ENCODE measurements around the gene DGKA. TPM values are rescaled to one million over a fixed set of nuclear protein-coding genes. Genes with fewer than 3 reads are reported as not detected.

The DGKA gene
- total and polyA plus RNA-seq, 2 experiments from 2014 or later, result 16.1 to 24.6 TPM

- no peak for TF ChIP-seq CTCF (conservative IDR thresholded peaks at IDR 0.05; ENCODE audit: low read depth in 2 of 2)
- no peak for TF ChIP-seq ZNF331 (CRISPR knock-in tag; IDR thresholded peaks at IDR 0.05; ENCODE audit: low read depth)
- TF ChIP-seq CREB1 (CRISPR knock-in tag; IDR thresholded peaks at IDR 0.05; ENCODE audit: low read depth), result no peak
- TF ChIP-seq, protein P1, sequence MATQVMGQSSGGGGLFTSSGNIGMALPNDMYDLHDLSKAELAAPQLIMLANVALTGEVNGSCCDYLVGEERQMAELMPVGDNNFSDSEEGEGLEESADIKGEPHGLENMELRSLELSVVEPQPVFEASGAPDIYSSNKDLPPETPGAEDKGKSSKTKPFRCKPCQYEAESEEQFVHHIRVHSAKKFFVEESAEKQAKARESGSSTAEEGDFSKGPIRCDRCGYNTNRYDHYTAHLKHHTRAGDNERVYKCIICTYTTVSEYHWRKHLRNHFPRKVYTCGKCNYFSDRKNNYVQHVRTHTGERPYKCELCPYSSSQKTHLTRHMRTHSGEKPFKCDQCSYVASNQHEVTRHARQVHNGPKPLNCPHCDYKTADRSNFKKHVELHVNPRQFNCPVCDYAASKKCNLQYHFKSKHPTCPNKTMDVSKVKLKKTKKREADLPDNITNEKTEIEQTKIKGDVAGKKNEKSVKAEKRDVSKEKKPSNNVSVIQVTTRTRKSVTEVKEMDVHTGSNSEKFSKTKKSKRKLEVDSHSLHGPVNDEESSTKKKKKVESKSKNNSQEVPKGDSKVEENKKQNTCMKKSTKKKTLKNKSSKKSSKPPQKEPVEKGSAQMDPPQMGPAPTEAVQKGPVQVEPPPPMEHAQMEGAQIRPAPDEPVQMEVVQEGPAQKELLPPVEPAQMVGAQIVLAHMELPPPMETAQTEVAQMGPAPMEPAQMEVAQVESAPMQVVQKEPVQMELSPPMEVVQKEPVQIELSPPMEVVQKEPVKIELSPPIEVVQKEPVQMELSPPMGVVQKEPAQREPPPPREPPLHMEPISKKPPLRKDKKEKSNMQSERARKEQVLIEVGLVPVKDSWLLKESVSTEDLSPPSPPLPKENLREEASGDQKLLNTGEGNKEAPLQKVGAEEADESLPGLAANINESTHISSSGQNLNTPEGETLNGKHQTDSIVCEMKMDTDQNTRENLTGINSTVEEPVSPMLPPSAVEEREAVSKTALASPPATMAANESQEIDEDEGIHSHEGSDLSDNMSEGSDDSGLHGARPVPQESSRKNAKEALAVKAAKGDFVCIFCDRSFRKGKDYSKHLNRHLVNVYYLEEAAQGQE (IDR thresholded peaks at IDR 0.05; ENCODE audit: unreplicated experiment), result no peak
- TF ChIP-seq NANOG (IDR thresholded peaks at IDR 0.05; ENCODE audit: borderline replicate concordance), result no peak
These were observed 24.4 kb downstream of the DGKA start (continued) for GRCh38 chr12:55955344-55955743.

DNA sequence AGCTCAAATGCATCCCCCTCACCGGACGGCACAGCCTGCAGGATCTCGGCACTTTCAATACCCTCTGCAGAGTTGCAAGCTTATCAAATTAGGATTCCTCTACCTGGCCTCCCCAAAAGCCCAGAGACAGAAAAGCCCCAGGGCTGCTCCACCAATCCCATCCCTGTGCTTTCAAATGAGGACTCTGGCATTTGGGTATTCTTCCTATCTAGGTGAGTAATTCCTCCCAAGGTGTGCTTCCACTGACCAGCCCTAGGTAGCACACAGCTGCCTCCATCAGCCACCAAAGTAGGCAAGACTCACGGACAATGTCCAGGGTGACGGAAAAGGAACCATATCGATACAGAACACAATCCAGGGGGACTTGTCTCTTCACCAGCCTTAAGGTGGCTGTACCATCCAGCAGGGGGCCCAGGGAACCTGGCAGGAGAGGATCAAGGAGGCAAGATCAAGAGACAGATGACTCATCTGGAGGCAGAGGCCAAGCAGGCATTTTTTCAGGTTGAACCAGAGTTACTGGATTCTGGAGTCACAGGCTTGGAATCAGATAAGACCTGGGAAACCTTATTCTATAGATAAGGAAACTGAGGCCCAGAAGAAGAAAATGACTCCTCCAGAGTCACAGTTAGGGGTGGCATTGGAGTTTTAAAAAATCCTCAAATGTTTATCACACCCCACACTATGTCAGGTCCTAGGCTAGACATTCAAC lies 25.0 kb downstream of the DGKA start:
- Mint-ChIP-seq H3K27me3 (ENCODE audit: insufficient read depth, low read depth, poor library complexity) (no peaks in the 10 kb centered on the region), H3K4me1 (no peaks in the 10 kb centered on the region), H3K36me3 (ENCODE audit: low read depth) (peaks cover 12% of the 10 kb centered on the region), H3K27ac (no peak overlapping the region), H3K4me3 (no peak overlapping the region), H3K9me3 (no peaks in the 10 kb centered on the region)
- Histone ChIP-seq H3K9me2 (ENCODE audit: insufficient read depth) (no peaks in the 10 kb centered on the region), H3K27ac (ENCODE audit: low read depth) (no peak overlapping the region), H3K4me3 (no peak overlapping the region), H3K27me3 (ENCODE audit: insufficient read depth) (no peaks in the 10 kb centered on the region), H2AFZ (no peak overlapping the region), H3K36me3 (ENCODE audit: insufficient read depth) (0 out of 2 replicates have a peak, but pooled peaks cover 4% of the 10 kb centered on the region), H3K79me2 (replicated peaks; ENCODE audit: insufficient read depth) (no peaks in the 10 kb centered on the region), H3F3A (replicated peaks; ENCODE audit: low read depth) (0 out of 2 replicates have a peak, but pooled peaks cover 3% of the 10 kb centered on the region), H3K4me1 (ENCODE audit: insufficient read depth) (no peaks in the 10 kb centered on the region), H3K4me2 (no peak overlapping the region), H4K20me1 (replicated peaks; ENCODE audit: insufficient read depth) (no peaks in the 10 kb centered on the region)
- ATAC-seq, result peak; percentile 60
- no peak for TF ChIP-seq EZH2phosphoT487 (IDR thresholded peaks at IDR 0.05; ENCODE audit: unreplicated experiment)
- peak; percentile 9 to 34; a peak in 2 of 4 replicates for TF ChIP-seq CTCF (conservative IDR thresholded peaks at IDR 0.05; ENCODE audit: low read depth in 2 of 2)
- DNase-seq (ENCODE audit: low spot score), result peak; percentile 54

Measured in GM23338 (cell line).